Kidney tubule cell (primary cell): ENCODE results near the gene MAP7D2.

ENCODE experiments used
- DNase-seq: peaks from one replicate; pipeline ENCODE4 v3.0.0-alpha.2; 2018; ENCODE audit warnings: low spot score

Gene MAP7D2

GRCh38 chrX:20038966-20039365, 77.7 kb downstream of the MAP7D2 start:
- no peak for DNase-seq

- DNase-seq: no peak
Observed at GRCh38 chrX:20037186-20037585, 79.5 kb downstream of the MAP7D2 start.

- no peak for DNase-seq
Observed at GRCh38 chrX:20032201-20032600, 84.5 kb downstream of the MAP7D2 start.

- DNase-seq: peak; percentile 75
Observed at GRCh38 chrX:20029728-20030127, 87.0 kb downstream of the MAP7D2 start.

GRCh38 chrX:20028588-20028987, 88.1 kb downstream of the MAP7D2 start:
- no peak for DNase-seq

GRCh38 chrX:20026278-20026677, 90.4 kb downstream of the MAP7D2 start:
- DNase-seq: peak; percentile 73

- DNase-seq: no peak
Observed at GRCh38 chrX:20019672-20020365, 96.9 kb downstream of the MAP7D2 start.

GRCh38 chrX:20016616-20016945, 100.1 kb downstream of the MAP7D2 start:
- DNase-seq: no peak

- DNase-seq: no peak
Observed at GRCh38 chrX:20015945-20016615, 100.6 kb downstream of the MAP7D2 start.

- DNase-seq: no peak
Observed at GRCh38 chrX:20015422-20015821, 101.3 kb downstream of the MAP7D2 start.

- DNase-seq: no peak
Observed at GRCh38 chrX:20011608-20012007, 105.1 kb downstream of the MAP7D2 start.

- DNase-seq: no peak
Observed at GRCh38 chrX:20007962-20008622, 108.6 kb downstream of the MAP7D2 start.

GRCh38 chrX:20005883-20006282, 110.8 kb downstream of the MAP7D2 start:
- no peak for DNase-seq

- no peak for DNase-seq
Observed at GRCh38 chrX:20001588-20001987, 115.1 kb downstream of the MAP7D2 start.

GRCh38 chrX:19991350-19991718, 125.4 kb downstream of the MAP7D2 start:
- DNase-seq: no peak

- peak; percentile 88 for DNase-seq
Observed at GRCh38 chrX:19990556-19991349, 126.0 kb downstream of the MAP7D2 start, which contains the start of gene BCLAF3. TSS of gene BCLAF3 (minus strand) at chrX:19991061. CDS start at chrX:19970264, 20,797 bp downstream.

GRCh38 chrX:19990151-19990555, 126.6 kb downstream of the MAP7D2 start:
- no peak for DNase-seq

GRCh38 chrX:19987856-19988255, 128.9 kb downstream of the MAP7D2 start:
- DNase-seq: no peak

GRCh38 chrX:19986531-19986930, 130.2 kb downstream of the MAP7D2 start:
- peak; percentile 59 for DNase-seq

GRCh38 chrX:19981947-19982346, 134.8 kb downstream of the MAP7D2 start:
- DNase-seq: no peak

GRCh38 chrX:19975845-19976244, 140.9 kb downstream of the MAP7D2 start:
- no peak for DNase-seq

GRCh38 chrX:19972984-19973383, 143.7 kb downstream of the MAP7D2 start:
- no peak for DNase-seq
